GM21360 (cell line): ENCODE data around the gene LCN2.

Experiments used
- ATAC-seq: cut with Tn5 transposase; IDR thresholded peaks from one replicate; pipeline ENCODE4 v1.9.1; 2021; ENCODE audit warnings: mild to moderate bottlenecking, moderate library complexity; ENCODE audit not compliant: unreplicated experiment

LCN2 gene

GRCh38 chr9:128148509-128149000 is 698 bp upstream of the LCN2 start:
- ATAC-seq: no peak

GRCh38 chr9:128149951-128150593 is 819 bp downstream of the LCN2 start:
- no peak for ATAC-seq

- no peak for ATAC-seq
Measured at GRCh38 chr9:128150594-128151308, 1.5 kb downstream of the LCN2 start.

GRCh38 chr9:128151309-128152132 is 2.3 kb downstream of the LCN2 start:
- ATAC-seq: no peak

- no peak for ATAC-seq
Measured at GRCh38 chr9:128152133-128153059, 3.1 kb downstream of the LCN2 start.

GRCh38 chr9:128153060-128153946 is 4.0 kb downstream of the LCN2 start:
- ATAC-seq: no peak

- no peak for ATAC-seq
Measured at GRCh38 chr9:128153947-128154695, 4.9 kb downstream of the LCN2 start.

GRCh38 chr9:128155736-128156500 is 6.7 kb downstream of the LCN2 start:
- ATAC-seq: no peak

GRCh38 chr9:128159522-128159783 is 10.2 kb downstream of the LCN2 start:
- ATAC-seq: no peak

GRCh38 chr9:128159784-128160602 is 10.7 kb downstream of the LCN2 start, which contains the start of gene BBLN:
Gene BBLN (plus strand): TSS chr9:128160265. CDS start chr9:128160408, 143 bp downstream.
- ATAC-seq: peak; percentile 67

- no peak for ATAC-seq
Measured at GRCh38 chr9:128160603-128160987, 11.3 kb downstream of the LCN2 start.

GRCh38 chr9:128161215-128161902 is 12.1 kb downstream of the LCN2 start:
- no peak for ATAC-seq

- ATAC-seq: no peak
Measured at GRCh38 chr9:128162215-128163026, 13.2 kb downstream of the LCN2 start.

GRCh38 chr9:128163027-128163515 is 13.8 kb downstream of the LCN2 start:
- ATAC-seq: no peak

GRCh38 chr9:128163523-128164306 is 14.5 kb downstream of the LCN2 start:
- ATAC-seq: no peak
